ENCODE measurements around the gene CYP19A1. TPM values are rescaled to one million over a fixed set of nuclear protein-coding genes. Genes with fewer than 3 reads are reported as not detected.

The CYP19A1 gene
- total RNA-seq, 2 experiments from 2014 or later: not detected

DNA sequence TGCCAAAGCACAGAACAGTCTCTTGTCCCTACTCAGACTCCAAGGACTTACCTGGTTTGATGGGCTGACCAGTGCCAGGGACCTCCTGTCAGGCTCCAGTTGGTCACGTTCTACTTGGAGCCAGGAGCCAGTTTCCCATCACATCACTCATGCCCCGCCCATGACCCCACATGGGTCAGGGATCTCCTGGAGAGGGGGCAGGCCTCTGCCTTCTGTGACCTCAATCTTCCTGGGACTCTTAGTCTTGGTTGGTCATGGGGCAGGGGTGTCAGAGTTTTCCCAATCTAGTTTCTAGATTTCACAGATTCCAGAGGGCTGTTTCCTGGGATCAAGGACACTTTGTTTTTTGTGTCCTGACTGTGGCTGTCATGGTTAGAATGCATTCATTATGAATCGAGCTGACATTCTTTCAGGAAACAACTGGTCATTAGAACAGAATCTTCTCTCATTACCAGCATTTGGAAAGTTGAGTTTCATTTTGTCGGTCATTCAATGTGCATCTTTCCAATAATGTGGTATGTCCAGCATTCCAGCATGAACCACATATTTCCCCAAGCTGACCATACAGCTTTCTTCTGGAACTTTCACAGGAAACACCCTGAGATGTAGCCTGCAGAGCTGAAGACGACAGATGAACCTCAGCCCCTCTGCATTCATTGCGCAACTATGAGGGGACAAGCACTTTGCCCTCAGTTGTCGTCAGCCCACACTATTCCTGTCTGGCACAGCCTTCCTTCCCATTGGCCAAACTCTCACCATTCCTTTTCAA, 19.8 kb downstream of the CYP19A1 start:
- Mint-ChIP-seq H3K27me3 (no peaks in the 10 kb centered on the region), H3K4me1 (ENCODE audit: low read depth) (no peaks in the 10 kb centered on the region), H3K4me3 (no peak overlapping the region), H3K36me3 (ENCODE audit: low read depth) (no peaks in the 10 kb centered on the region), H3K9me3 (no peaks in the 10 kb centered on the region), H3K27ac (no peak overlapping the region)
- TF ChIP-seq, protein P1, sequence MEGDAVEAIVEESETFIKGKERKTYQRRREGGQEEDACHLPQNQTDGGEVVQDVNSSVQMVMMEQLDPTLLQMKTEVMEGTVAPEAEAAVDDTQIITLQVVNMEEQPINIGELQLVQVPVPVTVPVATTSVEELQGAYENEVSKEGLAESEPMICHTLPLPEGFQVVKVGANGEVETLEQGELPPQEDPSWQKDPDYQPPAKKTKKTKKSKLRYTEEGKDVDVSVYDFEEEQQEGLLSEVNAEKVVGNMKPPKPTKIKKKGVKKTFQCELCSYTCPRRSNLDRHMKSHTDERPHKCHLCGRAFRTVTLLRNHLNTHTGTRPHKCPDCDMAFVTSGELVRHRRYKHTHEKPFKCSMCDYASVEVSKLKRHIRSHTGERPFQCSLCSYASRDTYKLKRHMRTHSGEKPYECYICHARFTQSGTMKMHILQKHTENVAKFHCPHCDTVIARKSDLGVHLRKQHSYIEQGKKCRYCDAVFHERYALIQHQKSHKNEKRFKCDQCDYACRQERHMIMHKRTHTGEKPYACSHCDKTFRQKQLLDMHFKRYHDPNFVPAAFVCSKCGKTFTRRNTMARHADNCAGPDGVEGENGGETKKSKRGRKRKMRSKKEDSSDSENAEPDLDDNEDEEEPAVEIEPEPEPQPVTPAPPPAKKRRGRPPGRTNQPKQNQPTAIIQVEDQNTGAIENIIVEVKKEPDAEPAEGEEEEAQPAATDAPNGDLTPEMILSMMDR (IDR thresholded peaks at IDR 0.05): no peak
- ChIA-PET POLR2A (no interaction called here), CTCF (interaction anchor here (0.7 kb wide), 1 partner anchor 156 kb away, joined by 3 read pairs; no protein-coding TSS in a partner anchor)
- ATAC-seq: no peak
- intact Hi-C loops (cut with micrococcal nuclease): no loop called here
- DNase-seq: no peak

DNA sequence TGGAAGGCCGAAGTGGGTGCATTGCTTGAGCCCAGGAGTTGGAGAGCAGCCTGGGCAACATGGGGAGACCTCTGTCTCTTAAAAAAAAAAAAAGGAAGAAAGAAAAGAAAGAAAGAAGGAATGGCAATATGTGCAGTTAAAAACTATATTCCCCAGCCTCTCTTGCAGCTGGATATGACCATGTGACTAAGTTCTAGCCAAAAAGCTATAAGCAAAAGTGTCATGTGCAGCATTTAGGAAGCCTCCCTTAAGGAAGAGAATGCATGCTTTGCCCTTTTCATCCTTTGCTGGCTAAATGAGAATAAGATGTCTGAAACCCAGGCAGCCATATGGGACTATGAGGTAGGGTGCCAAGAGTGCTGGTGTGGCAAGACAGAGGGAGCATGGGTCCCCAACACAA, 21.8 kb downstream of the CYP19A1 start:
- no peak for DNase-seq
- Mint-ChIP-seq H3K4me3 (no peak overlapping the region), H3K27ac (no peak overlapping the region), H3K4me1 (ENCODE audit: low read depth) (no peaks in the 10 kb centered on the region), H3K9me3 (no peaks in the 10 kb centered on the region), H3K36me3 (ENCODE audit: low read depth) (no peaks in the 10 kb centered on the region), H3K27me3 (no peaks in the 10 kb centered on the region)
- ATAC-seq: no peak
- ChIA-PET CTCF (no interaction called here), POLR2A (no interaction called here)
- intact Hi-C loops (cut with micrococcal nuclease): no loop called here
- TF ChIP-seq, protein P1 (IDR thresholded peaks at IDR 0.05): no peak

DNA sequence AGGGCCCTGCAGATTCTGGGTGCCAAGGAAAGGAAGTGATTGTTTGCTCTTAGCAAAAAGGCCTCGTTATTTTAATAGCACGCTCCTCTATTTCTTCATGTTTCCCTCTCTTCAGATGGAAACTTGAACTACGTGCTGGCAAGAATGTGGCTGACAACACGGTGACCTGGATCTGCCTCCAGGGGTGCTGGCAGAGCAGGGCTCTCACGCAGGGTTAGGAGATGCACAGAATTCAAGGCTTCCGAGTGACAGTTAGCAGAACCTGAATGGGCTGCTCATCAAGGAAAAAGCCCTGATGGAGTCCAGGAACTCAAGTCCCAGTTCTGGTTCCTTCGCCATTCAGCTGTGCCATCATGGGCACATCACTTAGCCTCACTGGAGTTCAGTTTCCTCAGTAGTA, 22.7 kb downstream of the CYP19A1 start:
- Mint-ChIP-seq H3K36me3 (ENCODE audit: low read depth) (no peaks in the 10 kb centered on the region), H3K27me3 (no peaks in the 10 kb centered on the region), H3K27ac (no peak overlapping the region), H3K4me1 (ENCODE audit: low read depth) (no peaks in the 10 kb centered on the region), H3K9me3 (no peaks in the 10 kb centered on the region), H3K4me3 (no peak overlapping the region)
- intact Hi-C loops (cut with micrococcal nuclease): no loop called here
- POLR2A ChIA-PET: no interaction called here
- ATAC-seq (no peak), DNase-seq (no peak)
- CTCF ChIA-PET: no interaction called here
- TF ChIP-seq, protein P1 (IDR thresholded peaks at IDR 0.05): no peak

DNA sequence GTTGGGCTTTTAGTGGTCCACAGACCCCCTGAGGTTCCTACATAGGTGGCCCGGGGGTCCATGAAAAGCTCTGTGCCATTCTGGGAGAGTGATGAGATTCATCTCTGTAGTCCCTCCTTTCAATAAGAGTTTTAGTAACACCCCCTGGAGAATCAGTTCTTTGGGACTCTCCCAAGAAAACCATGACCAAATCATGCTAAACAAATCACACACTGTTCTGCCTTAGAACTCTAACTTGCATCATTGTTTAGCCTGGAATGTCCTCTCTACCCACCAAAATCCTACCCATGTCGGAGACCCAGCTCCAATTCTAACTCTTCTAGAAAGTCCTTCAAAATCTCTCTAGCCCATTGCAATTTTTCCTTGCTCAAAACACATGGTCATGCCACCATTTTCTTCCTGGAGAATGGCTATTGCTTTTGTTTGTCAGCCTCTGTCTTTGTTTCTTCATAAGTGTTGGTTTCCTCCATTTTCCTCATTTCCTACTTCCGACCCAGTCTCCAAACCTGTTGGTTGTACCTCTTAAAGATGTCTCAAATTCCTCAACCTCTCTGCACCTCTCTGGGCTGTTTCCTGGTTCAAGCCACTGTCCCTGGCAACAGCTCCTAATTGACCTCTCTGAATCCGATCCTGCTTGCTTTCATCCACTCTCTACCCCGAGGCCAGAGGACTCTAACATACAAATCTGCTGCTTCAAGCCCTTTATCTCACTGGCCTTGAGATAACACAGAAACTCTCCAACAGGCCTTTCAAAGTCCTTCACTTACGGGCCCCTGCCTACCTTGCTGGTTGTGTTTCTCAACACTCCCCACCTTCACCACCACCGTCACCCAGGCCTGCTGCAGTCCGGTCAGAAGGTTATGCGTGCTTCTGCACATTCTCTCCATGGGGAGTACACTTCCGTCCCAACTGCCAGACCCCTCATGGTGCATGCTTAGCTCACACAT, 23.7 kb downstream of the CYP19A1 start:
- H3K27ac Mint-ChIP-seq: no peak overlapping the region
- H3K27me3 Mint-ChIP-seq: no peaks in the 10 kb centered on the region
- ATAC-seq (no peak), DNase-seq (no peak)
- no peaks in the 10 kb centered on the region for H3K36me3 Mint-ChIP-seq (ENCODE audit: low read depth)
- no peak overlapping the region for H3K4me3 Mint-ChIP-seq
- no peaks in the 10 kb centered on the region for H3K9me3 Mint-ChIP-seq
- no peaks in the 10 kb centered on the region for H3K4me1 Mint-ChIP-seq (ENCODE audit: low read depth)
- CTCF ChIA-PET: no interaction called here
- TF ChIP-seq, protein P1 (IDR thresholded peaks at IDR 0.05): no peak
- POLR2A ChIA-PET: no interaction called here
- intact Hi-C loops (cut with micrococcal nuclease): no loop called here

Measured in activated CD8-positive, alpha-beta T cell treated with anti-CD3 and anti-CD28 coated beads for 36 hours (primary cell).